HEK293 (cell line): ENCODE results near the gene B4GALT1.
"Not testable (repeated sequence)": the region's sequence is repeated elsewhere in the genome, so short reads cannot be mapped to it uniquely, and the experiment has no call there.

Source experiments
- CTCF ChIA-PET: fragments of 350-600 bp; formaldehyde crosslinking; extraction: SDS; loops from one replicate; lab custom pipeline; 2021; ENCODE audit warnings: antibody characterized with exemption; lab: Yijun Ruan, JAX
- POLR2A ChIA-PET: fragments of 300-600 bp; formaldehyde crosslinking; extraction: SDS; loops from one replicate; lab custom pipeline; 2020; ENCODE audit warnings: antibody characterized with exemption, inconsistent platforms; lab: Yijun Ruan, JAX
- H3K27ac ChIP-seq: fragments of 200-500 bp; sonication (Bioruptor generic); 2 replicates; pipeline ENCODE4 v1.5.1; 2014; ENCODE audit warnings: low read depth, low read length, control low read depth, inconsistent platforms; ENCODE audit errors: extremely low read depth
- H3K36me3 ChIP-seq, 2 experiments: fragments of 200-500 bp in 1 of 2; sonication (Bioruptor generic) in 1 of 2; 1 replicate in 1 of 2; 2 replicates in 1 of 2; pipeline ENCODE4 v1.5.1; 2014 to 2017; ENCODE audit warnings: inconsistent platforms in 2 of 2, low read length in 2 of 2; ENCODE audit not compliant: control insufficient read depth in 2 of 2, insufficient read depth in 1 of 2
- H3K4me1 ChIP-seq: fragments of 200-500 bp; sonication (Bioruptor generic); 2 replicates; pipeline ENCODE4 v1.5.1; 2014; ENCODE audit warnings: mild to moderate bottlenecking, low read length, inconsistent platforms; ENCODE audit not compliant: control insufficient read depth, insufficient read depth
- H3K4me3 ChIP-seq: 2 replicates; pipeline ENCODE4 v1.5.1; 2011; ENCODE audit warnings: low read depth, mild to moderate bottlenecking, control low read depth, low read length, moderate library complexity
- H3K9me3 ChIP-seq: fragments of 200-500 bp; sonication (Bioruptor generic); 2 replicates; pipeline ENCODE4 v1.5.1; 2014; ENCODE audit warnings: low read depth, low read length, inconsistent platforms; ENCODE audit not compliant: control insufficient read depth, insufficient read depth
- BCL11A ChIP-seq: fragments of 450-650 bp; formaldehyde crosslinking; IDR thresholded peaks from 2 replicates; pipeline ENCODE4 v1.5.1; 2016; ENCODE audit warnings: low read depth, missing biosample characterization, missing genetic modification characterization
- GLIS1 ChIP-seq: fragments of 450-650 bp; formaldehyde crosslinking; IDR thresholded peaks from 2 replicates; pipeline ENCODE4 v1.5.1; 2016; ENCODE audit warnings: missing biosample characterization, missing genetic modification characterization
- KLF1 ChIP-seq: fragments of 450-650 bp; formaldehyde crosslinking; IDR thresholded peaks from 2 replicates; pipeline ENCODE4 v1.5.1; 2016; ENCODE audit warnings: missing biosample characterization, missing genetic modification characterization
- MZF1 ChIP-seq: fragments of 450-650 bp; formaldehyde crosslinking; IDR thresholded peaks from 2 replicates; pipeline ENCODE4 v1.5.1; 2017; ENCODE audit warnings: missing biosample characterization, missing genetic modification characterization, borderline replicate concordance
- SETDB1 ChIP-seq: IDR thresholded peaks from one replicate; pipeline ENCODE4 v1.6.1; 2017; ENCODE audit warnings: mild to moderate bottlenecking, low read length, moderate library complexity, mixed read lengths; ENCODE audit not compliant: insufficient read length
- SP2 ChIP-seq: fragments of 450-650 bp; formaldehyde crosslinking; IDR thresholded peaks from 2 replicates; pipeline ENCODE4 v1.5.1; 2016; ENCODE audit warnings: missing biosample characterization, missing genetic modification characterization
- SP3 ChIP-seq: fragments of 450-650 bp; formaldehyde crosslinking; IDR thresholded peaks from 2 replicates; pipeline ENCODE4 v1.5.1; 2016; ENCODE audit warnings: missing biosample characterization, missing genetic modification characterization
- TRIM28 ChIP-seq: IDR thresholded peaks from 2 replicates; pipeline ENCODE4 v1.6.1; 2011; ENCODE audit warnings: low read length, control low read depth, borderline replicate concordance
- YY2 ChIP-seq: fragments of 450-650 bp; formaldehyde crosslinking; IDR thresholded peaks from 2 replicates; pipeline ENCODE4 v1.5.1; 2016; ENCODE audit warnings: missing biosample characterization, missing genetic modification characterization
- ZBTB8A ChIP-seq: fragments of 450-650 bp; formaldehyde crosslinking; IDR thresholded peaks from 2 replicates; pipeline ENCODE4 v1.5.1; 2016; ENCODE audit warnings: missing biosample characterization, missing genetic modification characterization
- ZNF112 ChIP-seq: fragments of 450-650 bp; formaldehyde crosslinking; IDR thresholded peaks from 2 replicates; pipeline ENCODE4 v1.5.0; 2017; ENCODE audit warnings: missing biosample characterization, missing genetic modification characterization
- ZNF140 ChIP-seq: fragments of 450-650 bp; formaldehyde crosslinking; IDR thresholded peaks from 2 replicates; pipeline ENCODE4 v1.5.1; 2016; ENCODE audit warnings: missing biosample characterization, missing genetic modification characterization
- ZNF155 ChIP-seq: fragments of 450-650 bp; formaldehyde crosslinking; IDR thresholded peaks from 2 replicates; pipeline ENCODE4 v1.5.1; 2016; ENCODE audit warnings: missing biosample characterization, missing genetic modification characterization
- ZNF19 ChIP-seq: fragments of 450-650 bp; formaldehyde crosslinking; IDR thresholded peaks from 2 replicates; pipeline ENCODE4; 2016; ENCODE audit warnings: missing biosample characterization, missing genetic modification characterization, low read depth
- ZNF211 ChIP-seq: fragments of 450-650 bp; formaldehyde crosslinking; IDR thresholded peaks from 2 replicates; pipeline ENCODE4 v1.5.1; 2016; ENCODE audit warnings: low read depth, missing biosample characterization, missing genetic modification characterization
- ZNF24 ChIP-seq: fragments of 450-650 bp; formaldehyde crosslinking; IDR thresholded peaks from 2 replicates; pipeline ENCODE4 v1.5.1; 2016; ENCODE audit warnings: missing biosample characterization, missing genetic modification characterization
- ZNF292 ChIP-seq: fragments of 450-650 bp; formaldehyde crosslinking; IDR thresholded peaks from 2 replicates; pipeline ENCODE4 v1.5.1; 2016; ENCODE audit warnings: low read depth, missing biosample characterization, missing genetic modification characterization, borderline replicate concordance
- ZNF341 ChIP-seq: fragments of 450-650 bp; formaldehyde crosslinking; IDR thresholded peaks from 2 replicates; pipeline ENCODE4; 2016; ENCODE audit warnings: low read depth, missing biosample characterization, missing genetic modification characterization
- ZNF350 ChIP-seq: fragments of 450-650 bp; formaldehyde crosslinking; IDR thresholded peaks from 2 replicates; pipeline ENCODE4 v1.5.0; 2017; ENCODE audit warnings: missing biosample characterization, mild to moderate bottlenecking, missing genetic modification characterization
- ZNF366 ChIP-seq: fragments of 450-650 bp; formaldehyde crosslinking; conservative IDR thresholded peaks from 2 replicates; pipeline ENCODE4 v1.5.1; 2016; ENCODE audit warnings: missing biosample characterization, missing genetic modification characterization
- ZNF548 ChIP-seq: fragments of 450-650 bp; formaldehyde crosslinking; IDR thresholded peaks from 2 replicates; pipeline ENCODE4 v1.5.1; 2016; ENCODE audit warnings: missing biosample characterization, missing genetic modification characterization
- ZNF558 ChIP-seq: fragments of 450-650 bp; formaldehyde crosslinking; IDR thresholded peaks from 2 replicates; pipeline ENCODE4 v1.5.1; 2016; ENCODE audit warnings: missing biosample characterization, missing genetic modification characterization
- ZNF626 ChIP-seq: fragments of 450-650 bp; sonication (Bioruptor Pico); formaldehyde crosslinking; IDR thresholded peaks from 2 replicates; pipeline ENCODE4 v1.5.1; 2018; ENCODE audit warnings: missing biosample characterization, missing genetic modification characterization, inconsistent platforms
- ZNF629 ChIP-seq: fragments of 450-650 bp; formaldehyde crosslinking; IDR thresholded peaks from 2 replicates; pipeline ENCODE4 v1.5.1; 2017; ENCODE audit warnings: missing biosample characterization, missing genetic modification characterization
- ZNF660 ChIP-seq: fragments of 450-650 bp; IDR thresholded peaks from 2 replicates; pipeline ENCODE4 v1.5.1; 2018; ENCODE audit warnings: missing biosample characterization, mild to moderate bottlenecking, missing genetic modification characterization
- ZNF791 ChIP-seq: fragments of 450-650 bp; formaldehyde crosslinking; IDR thresholded peaks from 2 replicates; pipeline ENCODE4 v1.5.1; 2016; ENCODE audit warnings: missing biosample characterization, missing genetic modification characterization
- ZXDB ChIP-seq: fragments of 450-650 bp; formaldehyde crosslinking; IDR thresholded peaks from 2 replicates; pipeline ENCODE4 v1.5.1; 2016; ENCODE audit warnings: missing biosample characterization, missing genetic modification characterization
- TF ChIP-seq, protein P1 (sequence below): fragments of 450-650 bp; formaldehyde crosslinking; IDR thresholded peaks from 2 replicates; pipeline ENCODE4 v1.5.1; 2017; ENCODE audit warnings: missing biosample characterization, missing genetic modification characterization
- TF ChIP-seq, protein P2 (sequence below): fragments of 450-650 bp; formaldehyde crosslinking; IDR thresholded peaks from 2 replicates; pipeline ENCODE4 v1.5.1; 2017; ENCODE audit warnings: missing biosample characterization, missing genetic modification characterization
- TF ChIP-seq, protein P3 (sequence below): fragments of 450-650 bp; formaldehyde crosslinking; IDR thresholded peaks from 2 replicates; pipeline ENCODE4 v1.5.1; 2016; ENCODE audit warnings: missing biosample characterization, missing genetic modification characterization
- TF ChIP-seq, protein P4 (sequence below): fragments of 450-650 bp; formaldehyde crosslinking; IDR thresholded peaks from 2 replicates; pipeline ENCODE4 v1.5.1; 2016; ENCODE audit warnings: missing biosample characterization, missing genetic modification characterization, low read depth

The B4GALT1 gene

DNA sequence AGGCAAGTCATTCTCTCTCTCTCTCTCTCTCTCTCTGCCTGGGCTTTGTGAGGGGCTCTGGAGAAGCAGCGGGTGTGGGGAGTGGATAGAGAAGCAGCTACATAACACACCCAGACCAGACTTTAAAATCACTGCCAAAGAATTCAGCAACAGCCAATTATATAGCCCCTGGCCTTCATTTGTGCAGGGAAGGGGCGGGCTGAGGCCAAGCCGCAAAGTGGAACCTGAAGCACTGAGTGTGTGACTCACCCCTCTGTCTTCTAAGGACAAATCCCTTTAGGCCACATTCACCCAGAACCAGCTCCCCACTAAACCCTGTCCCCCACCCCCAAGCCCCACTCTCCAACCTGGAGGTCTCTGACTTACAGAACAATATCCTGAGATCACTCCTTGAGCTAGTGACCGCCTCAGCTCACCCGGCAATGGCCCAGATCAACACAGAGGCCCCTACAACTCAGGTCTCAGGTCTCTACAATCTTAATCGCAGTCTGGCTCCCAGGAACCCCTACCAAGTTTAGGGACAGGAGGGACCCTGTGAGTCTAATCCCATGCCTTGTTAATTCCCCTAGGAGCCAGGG is 6.0 kb downstream of the B4GALT1 start (continued):
- TF ChIP-seq ZNF366 (tag by site-specific recombination) (0 out of 2 replicates have a peak, but pooled peaks have one; percentile 12), ZNF341 (tag by site-specific recombination) (no peak), ZBTB8A (no peak), YY2 (tag by site-specific recombination) (no peak), BCL11A (tag by site-specific recombination) (no peak), ZNF629 (tag by site-specific recombination) (0 out of 2 replicates have a peak, but pooled peaks have one; percentile 19), SP3 (no peak), ZNF548 (tag by site-specific recombination) (no peak), KLF1 (tag by site-specific recombination) (0 out of 2 replicates have a peak, but pooled peaks have one; percentile 17), ZNF155 (no peak), MZF1 (0 out of 2 replicates have a peak, but pooled peaks have one; percentile 33), GLIS1 (tag by site-specific recombination) (no peak), TRIM28 (no peak), ZNF19 (tag by site-specific recombination) (no peak), ZNF350 (tag by site-specific recombination) (no peak), ZNF791 (no peak), ZNF626 (tag by site-specific recombination) (no peak), ZNF112 (no peak), SETDB1 (no peak), ZNF140 (tag by site-specific recombination) (no peak), ZNF558 (tag by site-specific recombination) (no peak), SP2 (tag by site-specific recombination) (peak; percentile 34), ZNF211 (tag by site-specific recombination) (no peak), ZXDB (tag by site-specific recombination) (0 out of 2 replicates have a peak, but pooled peaks have one; percentile 23), ZNF24 (tag by site-specific recombination) (peak; percentile 56; the same call in 1 of the 2 replicates), ZNF660 (tag by site-specific recombination) (0 out of 2 replicates have a peak, but pooled peaks have one; percentile 42), ZNF292 (no peak)
- TF ChIP-seq, protein P1, sequence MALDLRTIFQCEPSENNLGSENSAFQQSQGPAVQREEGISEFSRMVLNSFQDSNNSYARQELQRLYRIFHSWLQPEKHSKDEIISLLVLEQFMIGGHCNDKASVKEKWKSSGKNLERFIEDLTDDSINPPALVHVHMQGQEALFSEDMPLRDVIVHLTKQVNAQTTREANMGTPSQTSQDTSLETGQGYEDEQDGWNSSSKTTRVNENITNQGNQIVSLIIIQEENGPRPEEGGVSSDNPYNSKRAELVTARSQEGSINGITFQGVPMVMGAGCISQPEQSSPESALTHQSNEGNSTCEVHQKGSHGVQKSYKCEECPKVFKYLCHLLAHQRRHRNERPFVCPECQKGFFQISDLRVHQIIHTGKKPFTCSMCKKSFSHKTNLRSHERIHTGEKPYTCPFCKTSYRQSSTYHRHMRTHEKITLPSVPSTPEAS = no peak
- TF ChIP-seq, protein P2, sequence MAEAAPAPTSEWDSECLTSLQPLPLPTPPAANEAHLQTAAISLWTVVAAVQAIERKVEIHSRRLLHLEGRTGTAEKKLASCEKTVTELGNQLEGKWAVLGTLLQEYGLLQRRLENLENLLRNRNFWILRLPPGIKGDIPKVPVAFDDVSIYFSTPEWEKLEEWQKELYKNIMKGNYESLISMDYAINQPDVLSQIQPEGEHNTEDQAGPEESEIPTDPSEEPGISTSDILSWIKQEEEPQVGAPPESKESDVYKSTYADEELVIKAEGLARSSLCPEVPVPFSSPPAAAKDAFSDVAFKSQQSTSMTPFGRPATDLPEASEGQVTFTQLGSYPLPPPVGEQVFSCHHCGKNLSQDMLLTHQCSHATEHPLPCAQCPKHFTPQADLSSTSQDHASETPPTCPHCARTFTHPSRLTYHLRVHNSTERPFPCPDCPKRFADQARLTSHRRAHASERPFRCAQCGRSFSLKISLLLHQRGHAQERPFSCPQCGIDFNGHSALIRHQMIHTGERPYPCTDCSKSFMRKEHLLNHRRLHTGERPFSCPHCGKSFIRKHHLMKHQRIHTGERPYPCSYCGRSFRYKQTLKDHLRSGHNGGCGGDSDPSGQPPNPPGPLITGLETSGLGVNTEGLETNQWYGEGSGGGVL (tag by site-specific recombination) = peak; percentile 20; the same call in 1 of the 2 replicates
- TF ChIP-seq, protein P3, sequence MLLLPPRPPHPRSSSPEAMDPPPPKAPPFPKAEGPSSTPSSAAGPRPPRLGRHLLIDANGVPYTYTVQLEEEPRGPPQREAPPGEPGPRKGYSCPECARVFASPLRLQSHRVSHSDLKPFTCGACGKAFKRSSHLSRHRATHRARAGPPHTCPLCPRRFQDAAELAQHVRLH (tag by site-specific recombination) = no peak
- TF ChIP-seq, protein P4, sequence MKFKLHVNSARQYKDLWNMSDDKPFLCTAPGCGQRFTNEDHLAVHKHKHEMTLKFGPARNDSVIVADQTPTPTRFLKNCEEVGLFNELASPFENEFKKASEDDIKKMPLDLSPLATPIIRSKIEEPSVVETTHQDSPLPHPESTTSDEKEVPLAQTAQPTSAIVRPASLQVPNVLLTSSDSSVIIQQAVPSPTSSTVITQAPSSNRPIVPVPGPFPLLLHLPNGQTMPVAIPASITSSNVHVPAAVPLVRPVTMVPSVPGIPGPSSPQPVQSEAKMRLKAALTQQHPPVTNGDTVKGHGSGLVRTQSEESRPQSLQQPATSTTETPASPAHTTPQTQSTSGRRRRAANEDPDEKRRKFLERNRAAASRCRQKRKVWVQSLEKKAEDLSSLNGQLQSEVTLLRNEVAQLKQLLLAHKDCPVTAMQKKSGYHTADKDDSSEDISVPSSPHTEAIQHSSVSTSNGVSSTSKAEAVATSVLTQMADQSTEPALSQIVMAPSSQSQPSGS (tag by site-specific recombination) = no peak
- TF ChIP-seq, all 188 proteins: peak for 16

DNA sequence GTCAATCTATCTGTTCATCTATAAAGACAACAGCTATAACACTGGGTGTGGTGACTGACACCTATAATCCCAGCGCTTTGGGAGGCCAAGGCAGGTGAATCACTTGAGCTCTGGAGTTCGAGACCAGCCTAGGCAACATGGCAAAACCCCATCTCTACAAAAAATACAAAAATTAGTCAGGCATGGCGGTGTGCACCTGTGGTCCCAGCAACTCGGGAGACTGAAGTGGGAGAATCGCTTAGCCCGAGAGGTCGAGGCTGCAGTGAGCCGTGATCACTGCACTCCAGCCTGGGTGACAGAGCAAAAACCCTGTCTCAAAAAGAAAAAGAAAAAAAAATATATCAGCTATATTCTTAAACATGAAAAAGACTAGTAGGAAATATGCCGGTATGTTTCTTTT is 6.7 kb downstream of the B4GALT1 start:
- H3K27ac ChIP-seq, H3K4me3 ChIP-seq, H3K36me3 ChIP-seq, H3K9me3 ChIP-seq: not testable (repeated sequence)
- CTCF ChIA-PET = interaction anchor here (0.8 to 2.5 kb wide), 5 partner anchors 9 to 66 kb away, joined by 3 to 13 read pairs (median 6); no protein-coding TSS in a partner anchor
- POLR2A ChIA-PET = interaction anchor here (0.6 to 5.7 kb wide), 8 partner anchors 9 to 364 kb away, joined by 3 to 33 read pairs (median 6); partner anchors contain the start of genes ANKRD18B and DNAJA1
- H3K4me1 ChIP-seq = peaks cover 42% of the 10 kb centered on the region
